NCI-H460 (cell line): Measurements from ENCODE around the gene TMEM120A. TPM values are rescaled to one million over a fixed set of nuclear protein-coding genes. Genes with fewer than 3 reads are reported as not detected.

Experiments
- DNase-seq: peaks from one replicate; pipeline ENCODE4 v3.0.0-alpha.2; 2016; ENCODE audit warnings: low read depth; ENCODE audit errors: extremely low read depth
- total RNA-seq: library from RNA; depleted of rRNA; stranded (reverse); fragments of >200 nt; shearing (Covaris generic); gene quantifications from 2 replicates; pipeline ENCODE4 v1.2.3, GENCODE V29; 2014

TMEM120A gene
- total RNA-seq, 1 experiment from 2014 or later: 11.5 TPM

GRCh38 chr7:75982306-75983064, 11.9 kb downstream of the TMEM120A start:
- no peak for DNase-seq

- DNase-seq: no peak
Observed at GRCh38 chr7:75981453-75982305, 12.7 kb downstream of the TMEM120A start.

GRCh38 chr7:75981203-75981452, 13.3 kb downstream of the TMEM120A start:
- no peak for DNase-seq

- DNase-seq: no peak
Observed at GRCh38 chr7:75980430-75981202, 13.8 kb downstream of the TMEM120A start.

- no peak for DNase-seq
Observed at GRCh38 chr7:75979759-75980429, 14.5 kb downstream of the TMEM120A start.

- no peak for DNase-seq
Observed at GRCh38 chr7:75977743-75978142, 16.7 kb downstream of the TMEM120A start.

- DNase-seq: no peak
Observed at GRCh38 chr7:75971961-75972763, 22.2 kb downstream of the TMEM120A start.

GRCh38 chr7:75971309-75971960, 23.0 kb downstream of the TMEM120A start:
- DNase-seq: no peak

GRCh38 chr7:75969704-75970498, 24.5 kb downstream of the TMEM120A start:
- no peak for DNase-seq

- no peak for DNase-seq
Observed at GRCh38 chr7:75969182-75969581, 25.2 kb downstream of the TMEM120A start.

- DNase-seq: no peak
Observed at GRCh38 chr7:75968561-75969001, 25.8 kb downstream of the TMEM120A start.

- DNase-seq: no peak
Observed at GRCh38 chr7:75968012-75968411, 26.4 kb downstream of the TMEM120A start.

- DNase-seq: no peak
Observed at GRCh38 chr7:75967487-75967997, 26.9 kb downstream of the TMEM120A start.

GRCh38 chr7:75967055-75967454, 27.3 kb downstream of the TMEM120A start:
- no peak for DNase-seq

GRCh38 chr7:75966190-75966961, 28.0 kb downstream of the TMEM120A start:
- DNase-seq: no peak

- DNase-seq: no peak
Observed at GRCh38 chr7:75965617-75966016, 28.8 kb downstream of the TMEM120A start.

- no peak for DNase-seq
Observed at GRCh38 chr7:75963381-75963995, 30.9 kb downstream of the TMEM120A start.
